ENCODE data around the gene IGSF9.

- no peak for TF ChIP-seq EZH2 (IDR thresholded peaks at IDR 0.05; ENCODE audit: insufficient read depth, poor library complexity, severe bottlenecking)
- TF ChIP-seq EZH2phosphoT487 (IDR thresholded peaks at IDR 0.05; ENCODE audit: insufficient read depth, low read depth): no peak
Observed at GRCh38 chr1:159977364-159978106, 32.1 kb upstream of the IGSF9 start.
